Tibial nerve (tissue), 4 donors: ENCODE measurements around the gene MED14.

ENCODE experiments used
- CTCF ChIP-seq, 5 experiments: fragments of 200-600 bp in 3 of 5; fragments of 450-650 bp in 2 of 5; sonication (generic) in 3 of 5; IDR thresholded peaks; one replicate each; pipeline ENCODE4 v1.5.1; 2016 to 2019; ENCODE audit warnings: antibody characterized with exemption in 5 of 5, mild to moderate bottlenecking in 3 of 5, moderate library complexity in 2 of 5
- EP300 ChIP-seq, 2 donors: sonication (generic); formaldehyde crosslinking; IDR thresholded peaks; one replicate each; pipeline ENCODE4 v1.6.1; 2017; ENCODE audit warnings: antibody characterized with exemption in 2 of 2, mild to moderate bottlenecking in 1 of 2

- no peak for TF ChIP-seq CTCF (IDR thresholded peaks at IDR 0.05)
- no peak for TF ChIP-seq EP300 (IDR thresholded peaks at IDR 0.05)
Observed at GRCh38 chrX:40622479-40623138, 112.7 kb downstream of the MED14 start.
